Activated effector memory CD4-positive, alpha-beta T cell treated with anti-CD3 and anti-CD28 coated beads, Interleukin-2, amount 50 U/mL, for 16 hours (primary cell): Measurements from ENCODE around the gene SNX2.
"Not testable (repeated sequence)": the region's sequence is repeated elsewhere in the genome, so short reads cannot be mapped to it uniquely, and the experiment has no call there.

ENCODE experiments used
- DNase-seq: peaks from one replicate; pipeline ENCODE4 v3.0.0-alpha.2; 2020

SNX2 gene

GRCh38 chr5:122774861-122775549 lies at the start of gene SNX2:
Gene SNX2 (plus strand): TSS chr5:122775080. CDS start chr5:122775104, 24 bp downstream.
- peak; percentile 95 for DNase-seq

- no peak for DNase-seq
These were observed 47.8 kb upstream of the SNX2 start for GRCh38 chr5:122727112-122727541.

GRCh38 chr5:122730037-122730436 lies 44.8 kb upstream of the SNX2 start:
- DNase-seq, result no peak

DNA sequence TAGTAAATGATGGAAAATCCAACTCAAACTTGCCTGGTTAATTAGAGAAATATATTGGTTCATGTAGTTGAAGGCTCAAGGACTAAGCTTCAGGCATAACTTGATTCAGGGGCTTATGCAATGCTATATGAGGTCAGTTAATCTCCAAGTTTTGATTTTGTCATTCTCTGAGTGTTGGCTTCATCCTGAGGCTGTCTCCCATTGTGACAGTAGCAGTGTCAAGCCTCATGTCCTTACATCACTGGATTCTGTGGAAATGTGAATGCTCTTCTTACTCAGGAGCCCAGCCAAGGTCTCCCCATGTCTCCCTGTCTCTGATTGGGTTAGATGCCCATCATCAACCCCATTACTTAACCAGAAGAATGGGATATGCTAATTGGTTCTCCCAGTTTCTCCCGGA lies 44.4 kb upstream of the SNX2 start:
- no peak for DNase-seq

DNA sequence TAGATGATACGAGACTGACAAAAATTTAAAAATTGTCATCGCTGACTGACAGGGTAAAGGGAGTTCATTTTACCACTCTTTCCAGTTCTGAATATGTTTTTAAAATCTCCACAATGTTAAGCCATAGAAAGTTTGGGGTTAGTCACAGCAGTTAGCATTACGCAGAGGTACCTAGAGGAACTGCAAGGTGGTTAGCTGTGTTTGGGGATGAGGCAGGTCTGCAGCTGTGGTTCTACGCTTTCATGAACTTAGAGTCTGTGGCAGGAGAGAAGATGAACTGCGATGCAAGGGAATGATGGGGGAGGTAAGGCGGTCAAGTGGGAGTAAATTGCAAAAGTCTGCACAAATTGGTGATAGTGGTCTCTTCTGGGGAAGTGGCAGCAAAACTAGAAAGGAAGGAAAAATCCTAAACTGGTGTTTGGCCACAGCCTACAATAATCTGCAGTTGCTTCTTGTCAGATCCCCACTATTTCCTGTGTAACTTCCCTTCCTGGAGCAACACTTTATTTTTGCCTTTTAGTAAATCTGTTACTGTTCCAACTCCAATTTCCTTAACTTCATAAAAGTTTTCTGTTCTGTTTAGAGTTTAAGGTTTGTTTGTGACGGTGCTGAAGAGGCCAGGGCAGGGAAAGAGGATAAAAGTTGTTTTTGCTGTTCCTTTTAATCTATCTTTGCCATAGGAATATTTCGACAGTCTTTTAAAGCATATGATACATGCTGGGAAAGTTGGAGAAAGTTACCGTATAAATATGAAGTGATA lies 38.6 kb upstream of the SNX2 start:
- no peak for DNase-seq

GRCh38 chr5:122738088-122738487 lies 36.8 kb upstream of the SNX2 start:
- DNase-seq, result no peak

- no peak for DNase-seq
These were observed 33.2 kb upstream of the SNX2 start for GRCh38 chr5:122741681-122742080.

- DNase-seq, result no peak
These were observed 31.6 kb upstream of the SNX2 start for GRCh38 chr5:122743261-122743660.

DNA sequence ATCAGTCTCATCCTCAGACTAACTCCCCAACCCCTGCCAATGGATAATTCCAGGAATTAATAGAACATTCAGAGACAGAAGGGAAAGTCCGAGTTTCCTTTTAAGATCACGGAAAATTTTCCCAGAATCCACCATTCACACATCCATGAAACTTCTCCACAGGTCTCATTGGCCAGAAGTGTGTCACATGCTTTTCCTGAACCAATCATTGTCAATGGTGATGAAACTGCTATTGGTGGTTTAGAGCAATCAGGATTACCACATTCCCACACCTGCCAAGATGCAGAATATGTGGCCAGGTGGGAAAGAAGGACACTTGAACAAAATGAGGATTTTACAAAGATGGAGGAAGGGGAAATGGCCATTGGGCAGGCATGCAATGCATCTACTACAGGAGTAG lies 29.3 kb upstream of the SNX2 start:
- DNase-seq, result no peak

- DNase-seq, result no peak
These were observed 25.0 kb upstream of the SNX2 start for GRCh38 chr5:122749886-122750285.

DNA sequence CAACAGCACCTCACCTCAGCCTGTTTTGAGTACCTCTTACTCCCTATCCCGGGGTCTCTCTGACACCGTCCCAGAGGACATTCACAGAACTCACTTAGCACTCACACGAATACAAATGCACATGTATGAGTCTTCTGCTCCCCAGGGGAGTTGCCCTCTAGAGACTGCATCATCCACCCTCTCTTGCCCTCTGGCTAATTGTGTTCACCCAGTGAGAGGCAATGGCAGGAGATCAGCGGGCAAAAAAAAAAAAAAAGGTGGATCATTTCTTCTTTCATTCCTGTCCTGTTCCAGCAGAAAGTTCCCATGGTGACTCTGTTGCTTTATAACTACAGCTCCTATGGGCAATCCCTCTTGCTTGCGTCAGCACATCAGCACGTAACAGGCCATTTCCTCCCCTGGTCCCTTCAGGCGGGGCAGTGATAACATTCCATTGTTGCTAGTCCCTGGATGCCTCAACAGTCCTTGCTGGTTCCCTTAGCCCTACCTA lies 23.5 kb upstream of the SNX2 start:
- DNase-seq, result no peak

DNA sequence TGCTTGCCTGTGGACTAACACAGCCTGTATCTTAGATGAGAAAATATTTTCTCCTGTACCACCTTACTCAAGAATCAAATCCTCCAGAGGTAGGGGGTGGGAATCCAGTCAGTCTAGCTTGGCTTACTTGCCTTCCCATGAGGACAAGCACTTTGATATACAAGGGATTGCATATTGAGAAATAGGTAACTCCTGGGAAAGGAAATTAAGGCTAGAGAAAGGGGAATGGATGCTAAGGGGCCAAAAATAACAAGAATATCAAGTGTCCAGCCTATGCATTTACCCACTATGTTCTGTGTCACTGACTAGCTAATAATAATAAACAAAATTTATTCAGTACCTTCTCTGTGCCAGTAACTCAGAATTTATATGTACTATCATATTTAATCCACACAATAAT lies 21.4 kb upstream of the SNX2 start:
- no peak for DNase-seq

DNA sequence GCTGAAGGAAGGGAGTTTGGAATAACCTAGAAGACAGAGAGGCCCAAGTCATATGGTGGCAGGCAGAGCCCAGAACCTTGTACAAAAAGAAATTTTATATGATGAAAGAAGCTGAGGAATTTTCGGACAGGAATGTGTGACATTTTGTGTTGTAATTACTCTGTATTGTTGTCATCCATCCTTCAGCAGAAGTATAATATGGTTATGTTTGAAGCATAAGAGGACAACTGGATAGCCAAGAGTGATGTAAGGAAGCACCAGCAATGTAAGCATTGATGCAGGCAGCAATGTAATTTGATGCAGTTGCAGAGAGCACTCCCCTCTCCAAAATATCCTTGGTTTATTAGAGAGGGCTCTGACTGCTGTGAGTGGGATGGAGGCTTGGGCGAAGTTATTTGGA lies 19.1 kb upstream of the SNX2 start:
- DNase-seq, result no peak

DNA sequence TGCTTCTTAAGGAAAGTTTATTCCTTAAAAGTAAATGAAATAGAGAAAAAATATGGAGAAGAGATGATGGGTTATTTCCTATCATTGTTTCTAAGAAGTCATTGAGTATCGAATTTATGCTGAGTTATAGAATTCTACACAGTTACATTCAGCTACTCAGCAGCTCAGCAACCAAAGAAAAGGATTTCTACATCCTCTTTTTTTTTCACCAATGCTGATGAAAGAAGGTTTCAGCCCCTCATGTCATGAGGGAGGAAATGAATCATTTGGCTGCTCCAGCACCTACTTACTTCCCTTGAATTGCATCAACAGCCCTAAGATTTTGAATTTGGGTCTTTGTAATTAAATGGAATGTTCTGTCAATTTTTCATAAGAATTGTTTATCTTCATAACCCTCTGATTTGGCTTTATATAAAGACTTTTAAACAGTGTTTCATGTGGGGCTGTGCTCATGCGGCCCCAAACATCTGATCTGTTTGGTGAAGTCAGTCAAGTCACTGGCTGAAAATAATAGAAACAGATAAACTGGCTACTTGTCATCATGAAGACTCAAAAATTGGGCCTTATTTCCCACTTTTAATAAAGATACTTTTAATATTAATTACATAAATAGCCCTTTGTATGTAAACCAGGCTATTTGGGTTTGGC lies 18.5 kb upstream of the SNX2 start:
- no peak for DNase-seq

GRCh38 chr5:122757285-122757684 lies 17.6 kb upstream of the SNX2 start:
- no peak for DNase-seq

DNA sequence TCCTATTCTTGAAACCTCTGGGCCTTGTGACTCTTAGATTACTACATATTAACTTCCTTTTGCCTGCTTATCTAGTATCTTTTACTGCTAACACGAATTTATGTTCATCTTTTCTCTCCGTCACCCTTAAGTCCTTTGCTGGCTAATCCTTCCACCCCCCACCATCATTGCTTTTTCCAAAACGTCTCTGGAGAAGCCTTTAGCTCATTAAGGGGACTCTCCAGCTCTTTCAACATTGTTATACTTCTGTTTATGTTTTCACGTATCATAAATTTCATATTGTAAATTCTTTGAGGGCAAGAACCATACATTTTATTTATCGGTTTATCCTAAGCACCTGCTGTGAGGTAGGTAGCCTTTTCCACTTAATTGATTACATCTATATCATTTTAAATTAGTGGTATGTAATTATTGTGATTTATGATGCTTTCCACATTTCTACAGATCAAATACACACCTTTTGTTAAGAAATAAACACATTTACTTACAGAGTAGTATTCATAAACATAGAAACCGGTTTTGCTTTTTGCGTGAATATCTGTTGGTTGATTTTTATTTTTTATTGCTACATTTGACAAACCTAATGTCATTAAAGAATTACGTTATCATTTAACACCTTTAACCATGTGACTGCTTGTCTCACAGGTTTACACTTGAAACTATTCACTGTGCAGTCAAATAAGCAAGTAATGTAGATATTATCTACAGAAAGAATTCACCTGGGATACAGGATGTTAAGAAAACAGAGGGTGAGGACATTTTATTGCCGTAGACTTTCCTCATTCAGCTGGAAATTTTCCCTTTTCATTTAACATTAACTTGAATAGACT lies 15.4 kb upstream of the SNX2 start:
- no peak for DNase-seq

DNA sequence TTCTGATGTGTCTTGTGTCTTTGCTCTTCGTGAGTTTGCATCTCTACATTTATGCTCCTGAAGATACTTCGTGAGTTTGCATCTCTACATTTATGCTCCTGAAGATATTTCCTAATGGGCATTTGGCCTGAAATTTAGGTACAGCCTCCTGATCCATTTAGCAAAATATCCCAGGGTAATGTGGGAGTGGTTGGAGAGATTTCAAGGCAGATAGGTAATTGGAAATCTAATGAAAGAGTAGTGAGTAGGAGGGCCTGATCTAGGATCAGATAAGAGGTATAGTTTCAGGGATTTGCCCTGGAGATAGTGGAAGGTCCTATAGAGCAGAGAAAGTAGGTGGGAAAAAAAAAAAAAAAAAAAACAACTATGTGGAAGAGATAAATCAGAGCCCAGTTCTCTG lies 14.6 kb upstream of the SNX2 start:
- DNase-seq, result no peak

DNA sequence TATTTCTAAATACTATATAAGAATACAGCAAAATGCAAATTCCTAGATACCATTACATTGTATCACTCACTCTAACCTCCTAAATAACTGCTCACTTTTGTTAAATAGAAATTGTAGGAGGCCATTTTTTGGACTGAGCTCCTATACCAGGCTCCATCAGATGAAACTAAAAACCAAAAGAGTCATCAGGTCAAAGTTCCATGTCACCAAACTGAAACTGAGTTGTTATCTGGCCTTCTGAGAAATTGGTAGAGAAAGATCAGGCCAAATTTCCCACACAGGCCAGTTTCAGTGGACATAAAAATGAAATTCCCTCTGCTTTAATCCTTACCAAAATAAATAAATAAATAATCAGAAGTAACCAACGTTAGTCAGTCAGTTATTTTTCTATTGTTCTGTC lies 13.8 kb upstream of the SNX2 start:
- DNase-seq, result no peak

DNA sequence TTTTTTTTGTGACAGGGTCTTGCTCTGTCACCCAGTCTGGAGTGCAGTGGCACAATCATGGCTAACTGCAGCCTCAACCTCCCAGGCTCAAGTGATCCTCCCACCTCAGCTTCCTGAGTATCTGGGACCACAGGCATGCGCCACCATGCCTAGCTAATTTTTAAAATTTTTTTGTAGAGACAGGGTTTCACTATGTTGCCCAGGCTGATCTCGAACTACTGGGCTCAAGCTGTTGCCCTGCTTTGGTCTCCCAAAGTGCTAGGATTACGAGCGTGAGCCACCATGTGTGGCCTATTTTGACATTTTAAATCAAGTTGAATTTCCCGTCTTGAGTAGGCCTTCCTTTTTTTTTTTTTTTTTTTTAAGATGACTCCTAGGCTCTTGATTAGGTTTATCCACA lies 13.0 kb upstream of the SNX2 start:
- not testable (repeated sequence) for DNase-seq

DNA sequence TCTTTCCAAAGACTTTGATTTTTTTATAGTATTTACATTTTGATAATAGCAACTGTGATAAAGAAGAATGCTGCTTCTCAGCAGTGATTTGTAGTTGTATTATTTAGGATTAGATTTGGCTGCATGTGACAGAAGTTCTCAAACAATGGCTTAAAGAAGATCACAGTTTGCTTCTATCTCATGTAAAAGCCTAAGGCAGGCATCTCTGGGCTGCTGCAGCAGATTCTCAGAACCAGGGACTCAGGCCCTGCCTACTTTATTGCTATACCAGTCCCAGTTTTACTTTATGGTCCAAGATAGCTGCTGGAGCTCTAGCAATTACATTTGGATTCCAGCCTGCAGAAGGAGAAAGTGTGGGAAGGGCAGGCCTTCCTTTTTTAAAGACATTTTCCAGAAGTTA lies 8.8 kb upstream of the SNX2 start:
- no peak for DNase-seq

- DNase-seq, result no peak
These were observed 4.4 kb upstream of the SNX2 start for GRCh38 chr5:122770477-122770876.

DNA sequence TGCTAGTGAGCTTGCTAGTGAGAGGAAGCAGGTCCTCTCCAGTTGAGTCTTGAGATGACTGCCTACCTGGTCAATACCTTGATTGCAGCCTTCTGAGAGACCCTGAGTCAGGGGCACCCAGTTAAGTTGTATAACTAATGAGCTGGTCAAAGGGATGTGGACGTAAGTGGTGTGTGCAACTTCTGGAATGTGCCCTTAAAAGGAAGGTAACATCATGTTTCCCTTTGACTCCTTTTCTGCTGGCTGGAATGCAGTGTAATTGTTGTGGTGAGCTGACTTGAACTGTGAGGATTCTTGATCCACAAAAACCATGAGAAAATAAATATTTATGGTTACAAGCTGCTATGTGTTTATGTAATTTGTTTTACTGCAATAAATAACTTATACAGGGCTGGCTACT lies 2.4 kb upstream of the SNX2 start:
- no peak for DNase-seq

DNA sequence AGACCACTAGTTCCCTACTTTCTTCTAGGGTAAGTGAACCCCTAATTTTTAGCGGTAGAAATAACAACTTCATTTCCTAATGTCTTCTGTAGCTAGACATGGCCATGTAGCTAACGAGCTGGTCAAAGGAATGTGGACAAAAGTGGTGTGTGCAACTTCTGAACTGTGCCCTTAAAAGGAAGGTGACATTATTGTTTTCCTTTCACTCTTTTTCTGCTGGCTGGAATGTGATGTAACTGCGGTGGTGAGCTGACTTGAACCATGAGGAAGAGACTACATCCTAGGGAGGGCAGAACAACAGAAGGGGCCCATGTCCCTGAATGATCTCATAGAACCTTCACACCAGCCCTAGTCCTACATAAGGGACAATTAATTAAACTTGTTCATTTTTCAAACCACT lies 1.3 kb upstream of the SNX2 start:
- no peak for DNase-seq
